Astrocyte of the spinal cord (primary cell): ENCODE measurements around the gene ZNF710.

Experiments used
- DNase-seq: peaks from one replicate; pipeline ENCODE4 v3.0.0; 2011; ENCODE audit warnings: low read depth, low spot score
- H3K4me3 ChIP-seq: 2 replicates; pipeline ENCODE4 v1.5.1; 2011; ENCODE audit warnings: low read depth, mild to moderate bottlenecking, low read length, moderate library complexity
- CTCF ChIP-seq: IDR thresholded peaks from 2 replicates; pipeline ENCODE4 v1.5.1; 2012; ENCODE audit warnings: low read depth, mild to moderate bottlenecking, low read length, inconsistent platforms
- in situ Hi-C: cut with HindIII; loops from 2 replicates; pipeline ENCODE4 v1.10.0; 2017; ENCODE audit warnings: low sequenced_read_pairs

The ZNF710 gene

GRCh38 chr15:90084876-90085423 is 83.8 kb downstream of the ZNF710 start:
- in situ Hi-C loops, result no loop called here
- no peak for TF ChIP-seq CTCF
- no peak for DNase-seq
- no peak overlapping the region for H3K4me3 ChIP-seq

- in situ Hi-C loops, result no loop called here
- H3K4me3 ChIP-seq, result no peak overlapping the region
- DNase-seq, result no peak
Measured at GRCh38 chr15:90085565-90085964, 84.4 kb downstream of the ZNF710 start.

GRCh38 chr15:90086868-90087268 is 85.7 kb downstream of the ZNF710 start:
- in situ Hi-C loops, result no loop called here
- TF ChIP-seq CTCF, result peak; percentile 81
- no peak overlapping the region for H3K4me3 ChIP-seq
- peak; percentile 22 for DNase-seq

More at GRCh38 chr15:90085565-90085964, 84.4 kb downstream of the ZNF710 start:
- TF ChIP-seq CTCF, result no peak

- H3K4me3 ChIP-seq, result no peak overlapping the region
- TF ChIP-seq CTCF, result peak; percentile 27
- in situ Hi-C loops, result no loop called here
- DNase-seq, result no peak
Measured at GRCh38 chr15:90087454-90088154, 86.5 kb downstream of the ZNF710 start.

- H3K4me3 ChIP-seq, result no peak overlapping the region
- TF ChIP-seq CTCF, result no peak
- in situ Hi-C loops, result no loop called here
- no peak for DNase-seq
Measured at GRCh38 chr15:90090226-90090848, 89.2 kb downstream of the ZNF710 start.

GRCh38 chr15:90091156-90091931 is 90.2 kb downstream of the ZNF710 start:
- H3K4me3 ChIP-seq, result no peak overlapping the region
- TF ChIP-seq CTCF, result no peak
- in situ Hi-C loops, result no loop called here
- no peak for DNase-seq
